Putamen (tissue), 1 donor: ENCODE data around the gene LAMA3.
A peak's percentile ranks its signal among the peaks of the same experiment; 100 is the strongest.
"Not testable (repeated sequence)": the region's sequence is repeated elsewhere in the genome, so short reads cannot be mapped to it uniquely, and the experiment has no call there.

ENCODE experiments used
- DNase-seq: peaks from one replicate; pipeline ENCODE4 v3.0.0-alpha.2; 2016; ENCODE audit warnings: low spot score

Gene LAMA3

DNA sequence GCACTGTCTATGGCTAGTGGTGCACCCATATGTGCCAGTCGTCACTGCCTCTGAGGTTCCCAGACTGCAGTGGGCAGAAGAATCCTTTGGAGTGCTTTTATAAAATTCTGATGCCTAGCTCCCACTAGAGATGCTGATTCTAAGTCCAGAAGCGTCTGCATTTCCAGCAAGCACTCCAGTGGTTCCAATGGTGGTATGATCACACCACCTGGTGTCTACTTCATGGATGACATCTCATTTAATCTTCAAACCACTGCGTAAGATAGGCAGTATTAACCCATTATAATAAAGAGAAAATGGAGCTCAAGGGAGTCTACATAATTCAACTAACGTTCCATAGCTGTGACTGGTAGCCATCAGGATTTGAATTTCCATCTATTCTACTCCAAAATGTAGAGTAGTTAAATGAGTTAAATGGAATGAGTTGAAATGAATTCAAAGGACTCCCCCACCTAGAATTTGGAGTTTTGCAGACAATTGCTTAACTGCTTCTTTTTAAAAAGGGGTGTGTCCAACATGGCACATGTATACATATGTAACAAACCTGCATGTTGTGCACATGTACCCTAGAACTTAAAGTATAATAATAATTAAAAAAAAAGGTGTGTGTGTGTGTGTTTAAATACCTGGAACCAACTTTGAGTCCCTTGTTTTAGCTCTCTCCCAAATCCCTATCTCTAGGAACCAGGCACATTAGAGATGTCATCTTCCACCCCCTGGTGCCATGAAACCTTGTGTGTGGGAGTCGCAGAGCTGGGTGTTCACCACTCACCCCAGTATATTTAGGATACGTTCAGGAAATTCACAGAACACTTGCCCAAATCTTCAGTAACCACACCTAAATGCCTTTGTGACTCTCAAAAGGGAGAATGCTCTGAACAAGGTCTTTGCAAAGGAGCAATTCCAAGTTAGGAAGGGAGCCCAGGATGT lies 14.1 kb downstream of the LAMA3 start:
- peak; percentile 2 for DNase-seq

DNA sequence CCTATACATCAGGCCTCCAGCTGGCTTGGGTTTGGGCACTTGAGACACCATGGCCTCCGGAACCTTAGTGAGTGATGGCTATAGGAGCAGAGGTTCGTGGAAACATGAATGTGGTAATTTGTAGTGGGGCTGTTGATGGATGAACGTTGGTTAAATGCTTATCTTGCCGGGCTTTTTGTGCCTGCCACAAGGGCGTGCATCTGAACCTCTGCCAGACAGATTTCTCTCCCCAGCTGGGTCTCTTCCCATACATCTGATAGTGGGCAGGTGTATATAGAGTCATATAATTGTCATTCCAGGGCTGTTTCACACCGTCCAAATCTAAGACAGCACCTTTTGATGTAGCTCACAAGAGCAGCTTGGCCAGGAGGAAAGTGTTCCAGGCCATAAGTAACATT lies 14.7 kb downstream of the LAMA3 start:
- DNase-seq = no peak

DNA sequence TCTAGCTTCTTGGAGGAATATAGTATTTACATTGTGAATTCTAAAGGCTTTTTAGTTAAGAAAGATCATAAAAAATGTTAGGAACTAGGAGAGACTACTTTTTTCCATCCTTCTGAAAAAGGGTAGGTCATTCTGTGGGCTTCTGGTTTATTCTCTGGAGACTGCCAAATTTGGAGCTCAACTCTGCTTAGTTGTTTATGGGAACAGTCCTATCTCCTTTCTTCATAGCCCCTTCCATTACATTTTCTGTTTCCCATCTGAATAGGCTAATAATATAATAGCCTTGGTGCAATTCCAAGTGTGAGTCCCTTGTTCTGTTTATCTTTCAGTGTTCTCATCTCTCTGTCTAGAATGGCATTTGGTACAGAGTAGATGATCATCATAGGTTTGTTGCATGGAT lies 15.6 kb downstream of the LAMA3 start:
- no peak for DNase-seq

DNA sequence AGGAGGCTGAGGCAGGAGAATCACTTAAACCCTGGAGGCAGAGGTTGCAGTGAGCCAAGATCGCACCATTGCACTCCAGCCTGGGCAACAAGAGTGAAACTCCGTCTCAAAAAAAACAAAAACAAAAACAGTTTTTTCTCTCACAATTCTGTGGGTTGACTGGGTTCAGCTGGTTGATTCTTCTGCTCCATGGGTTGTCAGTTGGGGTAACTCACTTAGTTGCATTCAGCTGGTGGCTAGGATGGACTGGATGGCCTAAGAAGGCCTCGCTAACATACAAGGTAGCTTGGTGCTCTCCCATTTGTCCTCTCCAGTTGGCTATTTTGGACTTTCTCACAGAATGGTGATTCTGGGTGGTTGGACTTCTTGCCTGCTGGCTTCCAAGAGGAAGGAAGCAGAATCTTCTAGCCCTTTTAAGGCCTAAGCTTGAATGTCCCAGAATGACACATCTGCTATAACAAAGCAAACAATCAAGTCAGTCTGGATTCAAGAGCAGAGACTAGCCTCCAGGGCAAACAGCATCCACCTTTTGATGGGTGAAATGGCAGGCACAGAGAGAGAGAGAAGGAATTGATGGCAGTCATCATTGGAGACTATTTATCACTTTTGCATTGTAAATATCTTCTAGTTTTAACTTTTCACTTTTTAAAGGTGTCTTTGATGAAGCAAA lies 17.9 kb downstream of the LAMA3 start:
- no peak for DNase-seq

DNA sequence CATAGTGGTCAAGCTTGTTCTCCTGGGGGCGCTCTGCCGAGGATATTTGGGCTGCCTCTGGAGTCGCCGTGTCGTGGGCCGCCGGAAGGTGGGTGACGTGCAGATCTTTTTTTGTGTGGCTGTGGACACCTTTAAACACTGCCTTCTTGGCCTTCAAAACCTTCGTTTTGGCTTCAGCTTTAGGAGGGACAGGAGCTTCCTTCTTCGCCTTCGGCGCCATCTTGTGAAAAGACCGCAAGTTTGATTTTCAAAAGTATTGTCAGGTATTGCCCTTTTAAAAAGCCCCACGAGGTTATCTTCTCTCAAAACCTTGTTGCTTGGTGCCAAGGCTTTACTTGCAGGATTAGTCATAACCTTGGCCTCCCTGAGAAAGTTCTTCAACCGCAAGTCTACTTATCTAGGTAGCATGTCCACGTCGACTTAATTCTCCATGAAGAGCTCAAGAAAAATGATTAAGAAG lies 20.8 kb downstream of the LAMA3 start:
- no peak for DNase-seq

DNA sequence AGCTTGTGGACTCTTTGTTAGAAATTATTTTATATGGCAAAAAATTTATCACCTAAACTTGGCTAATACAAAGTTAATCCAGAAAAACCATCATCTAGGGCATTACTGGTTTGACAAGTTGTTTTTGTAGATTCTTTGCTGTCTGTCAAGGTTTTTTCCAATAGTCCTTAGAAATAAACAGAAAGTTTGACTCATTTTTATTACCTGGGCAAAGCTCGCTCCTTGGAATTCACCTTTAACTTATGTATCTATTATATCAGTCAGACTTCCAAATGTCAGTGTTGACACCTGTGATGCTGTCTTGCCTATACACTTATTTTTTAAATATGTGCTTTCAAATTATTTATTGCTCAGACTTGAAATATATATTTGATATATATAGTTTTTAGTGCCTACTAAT lies 21.7 kb downstream of the LAMA3 start:
- DNase-seq = no peak

DNA sequence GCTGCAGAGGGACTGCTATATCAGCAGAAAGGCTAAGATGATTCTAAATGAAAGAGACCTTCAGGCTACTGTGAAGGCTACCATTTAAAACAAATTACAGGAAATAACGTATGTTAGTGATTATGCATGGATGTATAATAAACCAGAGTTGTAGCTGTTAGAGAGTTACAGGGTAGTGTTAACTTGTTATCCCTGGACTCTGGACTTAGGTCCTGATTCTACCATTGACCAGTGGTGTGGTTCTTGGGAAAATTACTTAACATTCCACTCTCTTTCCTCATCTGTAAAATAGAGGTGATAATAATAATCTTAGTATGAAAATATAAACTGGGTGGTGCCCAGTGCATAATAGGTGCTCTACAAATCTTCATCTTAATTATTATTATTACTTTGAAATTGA lies 22.2 kb downstream of the LAMA3 start:
- no peak for DNase-seq

DNA sequence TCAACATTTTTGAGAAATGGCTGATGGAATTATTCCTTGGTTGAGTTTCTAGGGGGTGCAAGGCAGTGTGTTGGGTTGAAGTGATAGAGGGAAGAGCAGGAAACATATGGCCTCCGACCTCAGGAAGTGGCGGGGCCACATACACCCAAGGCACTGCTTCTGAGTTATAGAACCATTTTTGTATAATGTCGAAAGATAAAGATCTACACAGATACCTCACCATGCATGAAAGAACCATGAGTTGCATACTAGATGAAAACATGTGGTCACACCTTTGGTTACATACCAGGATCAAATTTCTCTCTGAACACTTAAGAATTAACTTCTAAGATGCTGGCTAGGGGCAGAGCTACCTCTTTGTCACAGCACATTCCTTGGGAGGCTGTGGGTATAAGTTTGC lies 23.2 kb downstream of the LAMA3 start:
- DNase-seq = no peak

DNA sequence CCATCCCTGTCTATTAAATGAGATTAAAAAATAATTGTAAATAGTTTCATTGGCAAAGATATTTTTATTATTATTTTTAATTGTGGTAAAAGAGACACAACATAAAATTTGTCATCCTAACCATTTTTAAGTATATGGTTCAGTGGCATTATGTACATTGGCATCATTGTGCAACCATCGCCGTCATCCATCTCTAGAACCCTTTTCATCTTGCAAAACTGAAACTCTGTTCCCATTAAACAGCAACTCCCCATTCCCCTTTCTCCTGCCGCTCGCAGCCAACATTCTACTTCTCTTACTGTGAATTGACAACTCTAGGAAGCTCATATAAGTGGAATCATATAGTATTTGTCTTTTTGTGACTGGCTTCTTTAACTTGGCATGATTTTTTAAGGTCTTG lies 25.3 kb downstream of the LAMA3 start:
- DNase-seq = no peak

DNA sequence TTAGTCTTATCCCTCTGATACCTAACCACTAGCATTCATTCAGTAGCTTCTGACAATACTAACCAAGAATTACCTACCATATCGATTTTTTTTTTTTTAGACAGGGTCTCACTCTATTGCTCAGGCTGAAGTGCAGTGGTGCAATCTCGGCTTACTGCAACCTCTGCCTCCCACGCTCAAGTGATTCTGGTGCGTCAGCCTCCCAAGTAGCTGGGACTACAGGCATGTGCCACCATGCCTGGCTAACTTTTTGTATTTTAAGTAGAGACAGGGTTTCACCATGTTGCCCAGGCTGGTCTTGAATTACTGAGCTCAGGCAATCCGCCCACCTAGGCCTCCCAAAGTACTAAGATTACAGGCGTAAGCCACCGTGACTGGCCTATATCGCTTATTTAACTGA lies 26.8 kb downstream of the LAMA3 start:
- DNase-seq = not testable (repeated sequence)

DNA sequence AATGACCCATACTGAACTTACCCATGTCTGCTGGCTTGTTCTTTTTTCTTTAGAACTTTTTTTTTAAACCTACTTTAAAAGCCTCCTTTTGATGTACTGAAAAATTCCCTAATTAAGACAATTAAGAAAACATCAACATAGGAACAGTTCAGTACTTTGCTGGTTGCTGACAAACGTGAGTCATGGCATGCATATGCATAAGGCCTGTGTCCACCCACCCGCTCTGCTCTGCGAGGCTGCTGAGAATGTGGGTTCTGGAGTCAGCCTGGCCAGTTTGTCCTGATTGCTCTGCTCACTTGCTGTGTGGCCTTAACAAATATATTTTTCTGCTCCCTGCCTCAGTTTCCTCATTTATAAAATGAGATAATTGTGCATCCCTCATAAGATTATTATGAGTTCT lies 27.3 kb downstream of the LAMA3 start:
- DNase-seq = no peak

DNA sequence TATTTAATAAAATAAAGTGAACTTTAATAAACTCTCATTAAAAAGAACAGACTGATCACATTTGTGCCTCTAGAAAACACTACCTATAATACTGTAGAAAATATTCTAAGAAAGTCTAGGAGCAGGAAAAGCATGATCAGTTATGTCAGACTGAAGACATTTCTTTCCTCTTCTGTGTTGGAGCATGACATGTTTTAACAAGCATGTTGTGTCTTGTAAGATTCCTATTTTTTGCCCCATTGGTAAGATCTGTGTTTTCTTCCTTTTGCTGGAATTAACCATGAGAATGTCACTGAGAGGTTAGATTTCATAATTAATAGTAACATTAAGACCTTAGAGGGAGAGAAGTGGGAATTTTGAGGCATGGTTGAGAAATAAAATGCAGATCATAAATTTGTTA lies 27.7 kb downstream of the LAMA3 start:
- no peak for DNase-seq

DNA sequence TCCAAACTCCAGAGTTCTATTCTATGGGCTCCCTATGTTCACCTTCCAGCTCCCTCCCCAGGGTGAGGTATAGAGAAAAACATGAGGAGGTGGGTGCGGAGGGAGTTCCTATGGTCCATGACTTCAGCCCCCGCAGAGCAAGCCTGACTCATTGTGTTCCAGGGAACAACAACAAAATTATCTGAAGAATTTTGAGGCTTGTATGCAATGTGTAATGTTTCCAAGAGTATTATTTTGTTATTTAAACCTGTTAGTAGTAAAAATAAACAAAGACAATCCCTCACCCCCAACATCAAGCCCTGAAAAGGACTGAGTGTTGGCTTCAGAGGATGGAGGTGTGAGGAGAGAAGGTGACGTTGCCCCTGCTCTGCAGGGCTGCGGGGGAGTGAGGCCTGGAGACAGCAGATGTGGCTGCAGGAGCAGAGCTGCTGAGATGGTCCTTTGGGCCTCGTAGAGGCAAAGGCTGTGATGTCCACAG lies 29.0 kb downstream of the LAMA3 start:
- no peak for DNase-seq

DNA sequence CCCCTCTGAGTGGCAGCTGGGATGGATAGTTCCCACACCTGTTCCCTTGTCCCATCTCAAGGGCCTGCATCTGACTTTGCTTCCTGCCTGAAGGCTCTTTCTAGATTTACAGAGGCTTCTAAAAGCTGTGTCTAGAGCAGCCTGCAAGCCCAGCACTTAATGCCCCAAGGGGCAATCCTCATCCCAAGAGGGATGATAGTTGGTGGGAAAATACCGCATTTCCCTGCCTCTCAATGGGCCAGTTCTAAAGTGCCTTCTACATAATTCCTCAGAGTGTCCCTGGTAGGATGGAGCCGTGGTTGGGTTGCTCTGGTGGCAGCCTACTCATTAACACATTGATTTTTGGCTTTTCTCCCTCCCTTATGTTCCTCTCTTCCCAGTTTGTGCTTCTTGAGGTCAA lies 29.5 kb downstream of the LAMA3 start:
- no peak for DNase-seq

DNA sequence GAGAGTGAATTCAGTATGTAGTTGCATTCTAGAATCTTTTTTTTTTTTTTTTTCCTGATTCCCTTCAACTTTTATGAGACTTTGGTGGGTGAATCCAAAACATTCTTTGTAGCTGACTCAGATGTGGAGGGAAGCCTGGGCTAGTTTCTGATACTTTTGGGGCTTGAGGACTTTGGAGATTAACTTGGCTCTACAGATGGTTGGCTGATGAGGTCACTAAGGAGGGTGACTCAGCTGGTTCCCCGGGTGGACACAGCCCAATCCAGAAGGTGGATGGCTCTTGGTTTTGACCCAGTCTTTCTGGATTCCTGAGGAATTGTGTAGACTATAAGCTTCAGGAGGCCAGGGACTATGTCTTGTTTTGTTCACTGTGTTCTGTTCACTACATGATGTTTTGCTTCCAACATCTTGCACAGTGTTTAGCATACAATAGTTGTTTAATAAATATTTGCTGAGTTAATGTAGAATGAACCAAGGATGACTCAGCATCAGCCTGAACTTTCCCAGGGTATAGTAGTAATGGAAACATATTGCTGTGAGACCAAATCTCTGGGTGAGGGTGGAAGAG lies 30.5 kb downstream of the LAMA3 start:
- DNase-seq = no peak

DNA sequence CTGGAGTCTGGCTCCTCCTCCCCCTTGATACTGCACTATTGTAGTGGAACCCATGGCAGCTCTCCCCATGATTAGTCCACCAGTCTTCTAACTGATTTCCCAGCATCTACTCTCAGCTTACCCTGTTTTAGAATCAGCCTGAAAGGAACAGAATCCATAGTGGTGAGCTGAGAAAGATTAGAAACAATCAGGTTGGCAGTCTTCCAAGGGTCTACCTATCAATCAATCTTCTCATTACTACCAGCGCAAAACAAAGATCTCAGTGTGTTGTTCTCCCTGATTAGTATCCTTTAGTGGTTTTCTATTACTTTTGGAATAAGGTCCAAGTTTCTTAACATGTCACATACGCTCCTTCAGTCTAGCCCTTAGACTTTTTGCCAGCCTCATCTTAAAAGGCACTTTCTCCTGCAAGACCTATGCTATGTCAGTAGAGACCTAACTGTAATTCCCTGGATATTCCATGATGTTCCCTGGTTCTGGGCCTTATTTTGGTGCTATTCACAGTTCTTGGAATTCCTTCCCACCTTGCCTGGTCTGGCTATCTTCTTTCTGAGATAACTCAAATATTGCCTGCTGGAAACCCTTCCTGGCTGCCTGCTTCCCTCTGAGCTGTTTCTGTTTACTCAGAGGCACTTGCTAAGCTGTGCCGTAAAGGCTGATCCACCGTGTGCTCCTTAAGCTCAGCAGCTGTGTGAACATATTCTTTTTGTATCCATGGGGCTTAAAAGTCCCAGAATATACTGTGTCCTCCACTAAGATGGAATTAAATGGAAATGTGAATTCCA lies 32.6 kb downstream of the LAMA3 start:
- DNase-seq = no peak

DNA sequence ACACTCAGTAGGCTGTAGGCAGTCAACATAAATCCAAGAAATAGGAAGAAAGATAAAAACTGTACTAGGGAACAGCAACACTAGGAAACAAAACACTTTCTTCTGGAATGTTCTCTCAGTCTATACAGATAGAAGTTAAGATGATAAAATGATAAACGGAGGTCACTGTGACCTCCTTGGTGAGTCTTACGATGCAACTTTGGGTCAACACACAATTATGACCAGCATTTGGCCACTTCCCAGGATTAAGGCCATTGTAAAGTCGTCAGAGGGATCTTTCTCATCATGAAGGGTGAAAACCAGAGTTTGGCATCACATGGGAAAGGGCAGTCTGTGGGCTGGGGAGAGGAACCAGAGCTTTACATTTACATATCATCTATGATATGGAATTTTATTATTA lies 33.4 kb downstream of the LAMA3 start:
- DNase-seq = no peak

DNA sequence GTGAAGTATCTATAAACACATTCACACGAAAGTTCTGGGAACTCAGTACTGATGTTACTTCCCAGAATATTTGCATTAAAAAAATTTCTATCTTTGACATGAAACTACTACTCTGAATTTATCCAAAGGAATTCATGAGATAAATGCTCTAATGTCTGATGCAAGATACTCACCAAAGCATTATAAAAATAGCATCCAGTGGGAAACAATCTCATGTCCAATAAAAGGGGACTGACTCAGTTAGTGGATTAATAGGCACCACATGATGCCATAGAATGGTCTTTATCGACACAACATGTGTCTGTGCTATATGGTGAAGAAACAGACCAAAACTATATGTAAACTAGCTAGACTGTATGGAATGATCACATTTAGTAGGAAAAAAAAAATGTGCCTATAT lies 33.9 kb downstream of the LAMA3 start:
- no peak for DNase-seq

DNA sequence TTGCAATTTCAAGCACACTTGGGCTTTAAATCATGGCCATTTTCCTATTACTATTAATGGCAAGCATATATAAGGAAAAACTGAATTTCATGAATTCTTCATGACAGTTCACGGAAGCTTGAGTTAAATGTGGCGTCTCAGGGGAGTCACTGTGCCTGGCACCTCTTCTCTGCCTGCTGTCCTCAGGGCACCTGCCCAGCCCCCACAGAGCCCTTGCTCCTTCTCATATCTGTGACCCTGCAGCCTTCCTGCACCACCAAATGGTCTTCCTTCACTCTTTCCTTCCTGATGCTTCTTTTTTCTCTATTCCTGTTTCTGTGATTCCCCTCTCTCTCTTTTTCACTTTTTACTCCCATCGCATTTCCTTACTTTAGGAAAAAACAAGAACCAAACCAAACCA lies 35.4 kb downstream of the LAMA3 start:
- no peak for DNase-seq

DNA sequence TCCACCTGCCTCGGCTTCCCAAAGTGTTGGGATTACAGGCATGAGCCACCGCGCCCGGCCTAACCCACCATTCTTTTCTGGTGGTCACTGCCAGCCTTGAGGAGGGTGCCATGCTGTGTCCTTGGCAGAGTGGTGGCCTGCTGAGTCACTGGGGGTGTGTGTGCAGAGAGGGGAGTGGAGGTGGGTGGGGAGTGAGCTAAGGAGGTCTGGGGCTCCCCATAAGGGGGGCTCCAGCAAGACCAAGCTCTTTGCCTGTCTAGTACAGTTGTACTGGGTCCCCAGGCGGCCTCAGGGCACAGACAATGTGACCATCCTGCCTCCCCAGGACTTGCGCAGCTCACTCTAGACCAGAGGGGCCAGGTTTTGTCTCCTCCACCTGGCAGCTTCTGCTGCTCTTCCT lies 36.1 kb downstream of the LAMA3 start:
- no peak for DNase-seq

DNA sequence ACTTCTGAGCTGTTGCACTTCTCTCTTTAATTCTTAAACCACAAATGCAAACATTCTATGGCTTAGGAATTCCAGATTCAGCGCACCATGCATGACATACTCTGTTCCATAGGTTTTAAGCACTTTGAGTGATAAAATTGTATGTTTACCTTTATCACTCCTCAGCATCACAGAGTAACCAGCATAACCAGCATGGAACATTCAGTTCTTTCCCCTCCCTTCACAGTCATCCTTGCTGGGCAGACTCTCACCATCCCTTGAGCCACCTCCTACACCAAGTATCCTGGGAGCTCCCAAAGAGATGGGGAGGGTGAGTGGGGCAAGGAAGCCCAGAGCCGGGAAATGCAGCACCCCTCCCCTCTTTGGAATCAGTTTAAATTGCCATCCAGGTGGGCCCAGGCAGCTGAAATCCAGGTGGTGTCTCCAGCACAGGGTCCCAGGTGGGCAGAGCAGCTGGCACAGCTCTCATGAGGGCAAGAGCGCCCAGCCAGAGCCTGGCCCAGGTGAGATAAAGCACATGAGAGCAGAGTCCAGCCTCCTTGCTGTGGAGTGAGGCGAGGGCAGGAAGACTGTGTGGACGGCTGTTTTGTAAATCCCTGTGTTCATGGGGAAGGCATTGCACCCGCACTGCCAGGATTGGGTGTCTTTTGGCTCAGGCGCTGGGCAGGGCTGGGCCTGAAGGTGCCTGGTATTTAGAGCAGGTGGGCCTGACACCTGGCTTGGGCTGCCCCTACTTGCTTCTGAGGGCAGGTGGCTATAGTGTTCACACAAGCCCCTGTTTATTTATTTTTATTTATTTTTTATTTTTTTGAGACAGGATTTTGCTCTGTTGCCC lies 36.8 kb downstream of the LAMA3 start:
- no peak for DNase-seq
